GM21717 (cell line): ENCODE results near the gene PAIP2B.
A peak's percentile ranks its signal among the peaks of the same experiment; 100 is the strongest.
"Not testable (repeated sequence)": the region's sequence is repeated elsewhere in the genome, so short reads cannot be mapped to it uniquely, and the experiment has no call there.

ENCODE experiments used
- ATAC-seq: cut with Tn5 transposase; IDR thresholded peaks from one replicate; pipeline ENCODE4 v1.9.1; 2021; ENCODE audit warnings: mild to moderate bottlenecking, moderate library complexity; ENCODE audit not compliant: unreplicated experiment

The PAIP2B gene, protein sequence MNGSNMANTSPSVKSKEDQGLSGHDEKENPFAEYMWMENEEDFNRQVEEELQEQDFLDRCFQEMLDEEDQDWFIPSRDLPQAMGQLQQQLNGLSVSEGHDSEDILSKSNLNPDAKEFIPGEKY

DNA sequence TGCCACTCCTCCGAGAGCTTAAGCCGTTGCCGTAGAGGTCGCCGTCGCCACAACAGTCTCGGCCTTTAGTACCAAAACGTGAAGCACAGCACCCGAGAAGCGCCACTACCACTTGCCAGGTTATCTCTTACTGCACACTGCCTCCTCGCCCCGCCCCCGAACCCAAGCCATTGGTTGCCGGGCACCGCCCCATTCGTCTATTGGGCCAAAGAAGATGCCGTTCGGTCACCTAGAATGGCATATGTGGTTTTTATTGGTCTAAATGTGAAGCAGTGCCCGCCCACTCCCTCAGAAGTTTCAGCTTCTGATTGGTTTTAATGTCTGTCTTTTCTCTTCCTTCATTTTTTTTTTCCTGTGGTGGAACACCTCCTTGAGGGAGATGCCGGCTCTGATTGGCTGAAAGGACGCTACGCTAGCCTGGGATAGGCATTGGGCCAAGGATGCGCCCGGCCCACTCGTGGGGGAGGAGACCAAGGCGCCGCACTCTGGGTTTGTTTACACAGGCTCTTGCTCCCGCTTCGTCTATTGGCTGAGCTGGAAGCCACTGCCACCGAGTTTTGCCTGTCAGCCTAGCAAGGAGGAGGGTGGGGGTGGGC, at the start of gene PAIP2B:
TSS of gene PAIP2B (minus strand) at position 139 of the 596 bp plus-strand sequence. CDS start 24,514 bp downstream, outside the sequence.
- ATAC-seq = peak; percentile 97

DNA sequence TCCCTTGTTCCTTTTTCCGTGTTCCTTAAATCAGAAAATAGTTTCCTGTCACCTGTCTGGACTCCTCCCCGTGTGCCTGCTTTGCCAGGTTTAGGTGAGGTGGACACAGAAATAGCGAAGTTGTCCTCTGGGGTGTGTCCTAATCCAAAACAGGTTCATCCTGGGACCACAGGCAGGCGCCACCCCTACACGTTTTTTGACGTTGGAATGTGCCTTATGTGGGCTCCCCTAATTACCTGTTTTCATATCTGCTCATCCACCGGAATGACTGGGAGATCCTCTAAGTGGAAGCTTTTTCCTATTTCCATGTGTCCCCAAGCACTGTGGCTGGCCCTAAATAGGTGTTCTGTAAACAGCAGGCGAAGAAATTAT, 49.0 kb upstream of the PAIP2B start:
- no peak for ATAC-seq

DNA sequence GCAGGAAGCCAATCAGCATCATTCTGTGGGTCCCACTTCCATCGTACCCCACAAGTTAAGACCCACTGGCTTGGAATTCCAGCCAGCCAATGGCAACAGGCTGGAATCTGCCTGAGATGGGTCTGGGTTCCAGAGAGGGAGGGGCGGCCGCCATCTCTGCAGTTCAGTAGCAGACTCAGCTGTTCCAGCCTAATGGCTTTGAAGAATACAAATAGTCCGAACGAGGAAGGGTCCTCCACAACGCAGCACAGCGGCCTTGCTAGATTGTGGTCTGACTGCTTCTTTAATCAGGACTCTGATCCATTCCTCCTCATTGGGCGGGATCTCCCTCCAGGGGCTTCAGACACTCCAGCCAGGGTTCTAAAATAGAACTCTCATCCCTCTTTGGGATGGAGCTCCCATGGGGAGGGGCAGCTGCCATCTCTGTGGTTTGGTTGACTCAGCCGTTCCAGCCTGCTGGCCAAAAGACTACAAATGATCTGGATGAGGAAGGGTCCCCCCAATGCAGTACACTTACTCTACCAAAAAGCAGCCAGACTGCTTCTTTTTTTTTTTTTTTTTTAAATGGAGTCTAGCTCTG, 42.7 kb upstream of the PAIP2B start:
- ATAC-seq = no peak

DNA sequence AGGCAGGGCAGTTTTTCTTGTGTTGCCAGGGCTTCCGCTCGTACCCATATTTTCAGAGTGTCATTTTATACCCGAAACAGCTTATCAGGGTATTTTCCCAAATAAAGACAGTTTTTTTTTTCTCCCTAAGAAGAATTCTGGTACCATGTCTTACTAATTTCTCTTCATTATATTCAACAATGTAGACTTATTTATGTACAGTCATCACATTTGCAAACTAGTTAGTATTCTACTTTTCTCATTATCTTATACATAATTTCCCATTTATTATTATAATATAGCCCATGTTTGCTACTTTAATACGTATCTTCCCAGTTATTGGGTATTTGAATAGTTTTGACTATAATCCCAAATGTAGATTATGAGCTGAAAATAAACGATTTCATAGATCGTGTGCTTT, 36.5 kb upstream of the PAIP2B start:
- ATAC-seq = no peak

DNA sequence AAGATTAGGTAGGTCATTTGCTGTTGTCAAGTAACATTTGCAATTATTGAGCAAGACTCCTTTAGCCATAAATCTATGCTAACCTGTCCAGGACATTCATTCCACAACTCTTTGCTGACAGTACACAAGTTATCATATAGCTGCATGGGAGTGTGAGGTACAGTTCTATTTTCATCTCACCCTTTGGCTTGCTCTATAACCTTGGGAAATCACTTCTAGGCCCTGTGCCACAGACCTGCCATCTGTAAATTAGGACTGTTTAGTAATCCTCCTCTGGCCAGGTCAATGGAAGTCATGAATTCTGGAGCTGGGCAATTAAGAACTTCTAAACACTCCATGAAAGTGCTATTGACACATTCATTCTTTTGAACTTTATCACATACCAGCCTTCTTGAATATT, 34.6 kb upstream of the PAIP2B start:
- no peak for ATAC-seq

DNA sequence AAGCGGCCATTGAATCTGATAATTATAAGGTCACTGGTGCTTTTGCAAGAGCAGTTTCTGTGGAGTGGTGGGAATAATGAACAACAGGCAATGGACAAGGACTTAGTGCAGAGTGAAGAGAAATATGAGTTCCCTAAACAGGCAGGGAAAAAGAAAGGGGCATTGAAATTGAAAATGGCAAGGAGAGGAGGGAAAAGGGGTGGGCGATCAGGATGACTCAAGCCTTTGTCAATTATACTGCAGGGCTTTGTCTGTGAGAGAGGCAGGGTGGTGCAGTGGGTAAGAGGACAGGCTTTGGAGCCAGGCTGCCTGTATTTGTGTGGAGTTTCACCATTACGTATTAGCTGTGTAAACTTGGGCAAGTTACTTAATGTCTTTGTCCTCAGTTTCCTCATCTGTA, 29.5 kb upstream of the PAIP2B start:
- no peak for ATAC-seq

DNA sequence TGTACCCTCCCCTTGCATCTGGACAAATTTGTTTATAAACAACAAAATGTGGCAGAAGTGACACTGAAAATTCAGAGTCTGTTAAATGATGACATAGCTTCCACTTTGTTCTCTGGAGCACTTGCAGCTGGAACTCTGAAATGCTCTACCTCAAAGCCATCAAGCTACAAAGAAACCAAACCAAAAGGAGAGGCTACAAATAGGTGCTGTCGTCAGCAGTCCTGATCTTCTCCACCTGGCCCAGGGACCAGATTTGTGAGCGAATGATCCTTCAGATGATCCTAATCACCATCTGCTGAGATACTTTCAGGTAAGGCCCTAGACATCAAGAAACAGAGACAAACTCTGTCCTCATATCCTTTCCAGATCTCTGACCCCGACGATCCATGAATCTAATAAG, 27.9 kb upstream of the PAIP2B start:
- ATAC-seq = no peak

DNA sequence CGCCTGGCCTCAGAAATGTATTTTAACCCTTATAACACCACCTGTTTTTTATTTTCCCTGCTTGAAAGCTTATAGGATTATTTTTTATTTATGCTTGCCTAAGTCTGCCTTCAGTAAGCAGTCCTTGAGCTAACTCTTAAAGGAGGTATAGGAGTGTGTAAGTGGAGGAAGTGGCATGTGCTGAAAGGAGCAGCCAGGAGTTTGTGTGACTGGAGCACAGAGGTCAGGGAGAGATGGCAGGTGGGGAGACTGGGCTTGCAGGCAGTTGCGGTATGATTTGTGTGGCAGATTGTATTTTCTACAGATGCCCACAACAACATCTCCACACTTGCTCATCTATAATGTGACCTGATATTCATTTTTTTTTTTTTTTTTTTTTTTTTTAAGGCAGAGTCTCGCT, 27.2 kb upstream of the PAIP2B start:
- ATAC-seq = no peak

DNA sequence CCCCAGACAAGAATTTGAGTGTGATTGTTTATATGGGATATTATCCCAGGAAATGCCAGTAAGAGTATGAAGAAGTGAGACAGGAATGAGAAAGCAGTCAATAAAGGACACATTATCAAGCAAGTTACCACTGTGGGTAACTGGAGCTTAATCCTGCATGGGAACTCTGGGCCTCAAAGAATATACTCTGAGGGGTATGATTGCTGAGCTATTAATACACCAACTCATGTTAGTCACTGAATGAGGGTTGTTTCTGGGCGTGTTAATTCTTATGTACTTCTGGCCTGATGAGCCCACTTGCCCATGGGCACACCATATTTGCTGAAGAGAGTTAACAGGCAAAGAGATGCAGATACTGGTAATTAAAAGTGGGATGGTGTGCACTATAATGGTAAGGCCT, 26.6 kb upstream of the PAIP2B start:
- no peak for ATAC-seq

DNA sequence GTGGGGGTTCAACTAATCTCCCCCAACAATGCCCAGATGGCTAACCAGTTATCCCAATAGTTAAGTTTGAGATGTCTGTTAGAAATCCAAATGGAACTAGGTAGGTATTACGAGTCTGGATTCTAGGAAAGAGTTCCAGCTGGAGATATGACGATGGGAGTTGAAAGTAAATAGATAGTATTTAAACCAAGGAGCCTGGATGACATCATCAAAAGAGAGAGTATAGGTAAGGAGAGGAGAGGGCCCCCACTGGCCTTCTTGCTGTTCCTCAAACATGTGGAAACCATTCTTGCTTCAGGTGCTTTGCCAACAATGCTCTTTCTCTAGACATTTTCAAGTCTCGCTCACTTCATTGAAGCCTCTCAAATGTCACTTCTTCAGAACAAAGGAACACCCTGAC, 26.0 kb upstream of the PAIP2B start:
- no peak for ATAC-seq

DNA sequence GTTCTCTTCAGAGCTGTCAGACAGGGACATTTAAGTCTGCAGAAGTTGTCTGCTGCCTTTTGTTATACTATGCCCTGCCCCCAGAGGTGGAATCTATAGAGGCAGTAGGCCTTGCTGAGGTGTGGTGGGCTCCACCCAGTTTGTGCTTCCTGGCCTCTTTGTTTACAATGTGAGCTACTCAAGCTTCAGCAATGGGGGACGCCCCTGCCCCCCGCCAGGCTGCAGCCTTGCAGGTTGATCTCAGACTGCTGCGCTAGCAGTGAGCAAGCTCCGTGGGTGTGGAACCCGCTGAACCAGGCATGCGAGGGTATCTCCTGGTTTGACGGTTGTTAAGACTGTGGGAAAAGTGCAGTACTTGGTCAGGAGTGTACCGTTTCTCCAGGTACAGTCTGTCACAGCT, 24.0 kb upstream of the PAIP2B start:
- ATAC-seq = no peak

DNA sequence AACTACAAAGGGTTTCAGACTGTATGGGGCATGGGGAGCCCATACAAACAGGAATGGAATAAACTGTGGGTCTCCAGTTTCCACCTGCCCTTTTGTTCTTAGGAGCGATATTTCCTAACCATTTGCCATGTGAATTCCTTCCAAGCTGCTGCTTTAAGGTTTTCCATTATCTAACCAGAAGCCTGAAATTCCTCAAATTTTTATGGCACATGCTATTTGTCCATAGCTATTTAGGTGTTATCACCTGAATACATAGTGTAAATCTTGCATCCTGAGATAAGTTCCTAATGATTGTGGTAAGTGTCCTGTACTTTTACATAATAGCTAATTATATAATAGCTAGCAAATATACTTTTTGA, 17.4 kb upstream of the PAIP2B start:
- no peak for ATAC-seq

DNA sequence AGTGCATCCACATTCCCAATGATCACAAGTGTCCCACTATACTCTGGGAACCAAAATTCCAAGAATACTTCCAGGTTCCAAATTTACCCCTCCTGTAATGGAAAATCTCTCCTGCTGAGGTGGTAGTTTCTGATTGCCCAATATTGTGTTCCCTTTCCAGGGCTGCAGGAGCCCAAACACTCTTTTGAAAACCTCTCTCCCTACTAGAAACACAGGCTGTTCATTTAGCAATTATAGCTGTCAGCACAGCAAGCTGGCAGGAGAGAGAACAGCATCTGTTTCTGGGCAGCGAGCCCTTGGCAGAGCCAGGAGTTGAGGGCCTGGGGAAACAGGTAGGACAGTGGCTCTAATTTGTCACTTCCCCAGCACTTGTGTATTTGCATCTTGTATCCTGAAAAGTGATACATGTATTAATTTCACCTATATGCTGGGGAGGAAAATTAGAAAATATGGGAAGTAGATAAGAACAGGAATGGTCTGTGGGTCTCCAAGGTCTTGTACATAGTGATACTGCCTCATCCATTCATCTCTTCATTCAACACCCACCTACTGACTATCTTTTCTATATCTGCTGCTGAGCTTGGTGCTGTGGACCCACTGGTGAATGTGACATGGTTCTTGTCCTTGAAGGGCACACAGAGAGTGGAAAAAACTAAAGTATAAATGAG, 16.9 kb upstream of the PAIP2B start:
- no peak for ATAC-seq

DNA sequence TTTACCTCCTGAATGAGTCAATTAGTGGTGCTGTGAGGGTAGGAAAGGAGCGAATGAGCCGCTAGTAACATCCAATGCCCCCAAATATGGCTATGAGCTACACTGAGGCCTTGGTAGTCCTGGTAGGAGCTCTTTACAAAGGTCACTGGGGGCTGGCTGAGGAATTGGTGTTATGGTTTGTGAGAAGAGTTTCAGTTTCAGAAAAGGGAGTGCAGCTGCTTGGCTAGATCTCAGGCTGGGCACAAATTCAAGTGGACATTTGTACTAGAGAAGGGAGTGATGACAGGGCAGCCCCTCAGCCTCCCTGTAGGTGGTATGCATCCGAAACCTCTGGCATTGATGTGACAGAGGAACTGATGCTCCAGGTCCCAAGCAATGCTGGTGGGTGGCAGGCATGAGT, 13.9 kb upstream of the PAIP2B start:
- ATAC-seq = no peak

DNA sequence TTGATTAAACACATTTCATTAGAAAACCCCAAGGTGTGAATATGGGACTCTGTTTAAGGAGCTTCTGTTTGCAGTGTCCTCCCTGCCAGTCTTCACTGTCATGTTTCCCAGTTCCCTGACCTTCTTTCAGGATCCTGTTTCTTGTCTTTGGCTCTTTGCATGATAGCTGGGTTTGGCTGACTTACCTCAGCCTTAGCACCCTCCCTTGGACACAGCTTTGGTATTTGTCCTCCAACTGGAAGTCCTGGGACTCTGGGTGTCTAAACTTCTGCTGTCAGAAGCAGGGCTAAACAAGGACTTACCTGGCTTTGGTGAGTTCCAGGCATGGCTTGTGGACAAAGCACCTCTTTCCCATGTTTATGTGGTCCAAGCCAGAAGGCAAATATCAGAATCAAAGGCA, 11.2 kb upstream of the PAIP2B start:
- ATAC-seq = no peak

DNA sequence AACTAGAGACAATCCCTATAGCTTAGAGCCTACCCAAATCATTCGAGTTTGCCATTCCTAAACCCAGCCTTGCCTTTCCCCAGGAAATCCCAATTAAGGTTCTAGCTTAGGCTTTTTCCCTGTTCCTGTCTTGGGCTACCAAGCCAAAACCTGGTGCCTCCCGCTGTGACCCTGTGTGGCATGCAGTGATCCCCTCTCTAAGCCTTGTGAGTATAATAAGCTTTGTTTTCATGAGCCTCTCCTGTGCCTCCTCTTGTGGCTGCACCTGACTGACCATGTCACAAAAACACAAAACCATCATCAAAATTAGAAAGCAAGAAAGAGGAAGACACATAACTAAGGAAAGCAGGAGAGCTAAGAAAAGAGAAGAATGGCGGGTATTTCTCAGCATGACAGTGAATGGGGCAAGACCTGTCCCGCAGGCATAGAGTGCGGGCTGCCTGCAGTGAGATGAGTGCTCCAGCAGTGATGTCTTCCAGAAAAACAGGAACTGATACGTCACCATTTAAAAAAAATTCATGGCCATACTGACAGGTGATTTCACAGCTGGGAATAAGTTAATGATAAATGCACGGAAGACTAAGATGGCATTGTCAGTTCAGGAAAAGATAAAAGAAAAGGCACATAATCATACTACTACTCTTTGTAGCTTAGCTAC, 9.2 kb upstream of the PAIP2B start:
- ATAC-seq = no peak

DNA sequence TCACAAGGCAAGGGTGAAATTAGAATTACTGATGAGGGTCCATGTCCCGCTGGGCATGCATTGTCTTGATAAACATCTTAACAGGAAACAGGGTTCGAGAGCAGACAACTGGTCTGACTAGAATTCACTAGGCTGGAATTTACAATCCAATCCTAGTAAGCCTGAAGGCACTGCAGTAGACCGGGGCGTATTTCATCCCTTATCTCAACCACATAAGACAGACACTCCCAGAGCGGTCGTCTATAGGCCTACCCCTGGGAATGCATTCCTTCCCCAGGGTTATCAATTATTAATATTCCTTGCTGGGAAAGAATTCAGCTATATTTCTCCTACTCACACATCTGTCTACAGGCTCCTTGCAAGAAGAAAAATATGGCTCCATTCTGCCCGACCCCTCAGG, 6.2 kb upstream of the PAIP2B start:
- ATAC-seq = not testable (repeated sequence)

DNA sequence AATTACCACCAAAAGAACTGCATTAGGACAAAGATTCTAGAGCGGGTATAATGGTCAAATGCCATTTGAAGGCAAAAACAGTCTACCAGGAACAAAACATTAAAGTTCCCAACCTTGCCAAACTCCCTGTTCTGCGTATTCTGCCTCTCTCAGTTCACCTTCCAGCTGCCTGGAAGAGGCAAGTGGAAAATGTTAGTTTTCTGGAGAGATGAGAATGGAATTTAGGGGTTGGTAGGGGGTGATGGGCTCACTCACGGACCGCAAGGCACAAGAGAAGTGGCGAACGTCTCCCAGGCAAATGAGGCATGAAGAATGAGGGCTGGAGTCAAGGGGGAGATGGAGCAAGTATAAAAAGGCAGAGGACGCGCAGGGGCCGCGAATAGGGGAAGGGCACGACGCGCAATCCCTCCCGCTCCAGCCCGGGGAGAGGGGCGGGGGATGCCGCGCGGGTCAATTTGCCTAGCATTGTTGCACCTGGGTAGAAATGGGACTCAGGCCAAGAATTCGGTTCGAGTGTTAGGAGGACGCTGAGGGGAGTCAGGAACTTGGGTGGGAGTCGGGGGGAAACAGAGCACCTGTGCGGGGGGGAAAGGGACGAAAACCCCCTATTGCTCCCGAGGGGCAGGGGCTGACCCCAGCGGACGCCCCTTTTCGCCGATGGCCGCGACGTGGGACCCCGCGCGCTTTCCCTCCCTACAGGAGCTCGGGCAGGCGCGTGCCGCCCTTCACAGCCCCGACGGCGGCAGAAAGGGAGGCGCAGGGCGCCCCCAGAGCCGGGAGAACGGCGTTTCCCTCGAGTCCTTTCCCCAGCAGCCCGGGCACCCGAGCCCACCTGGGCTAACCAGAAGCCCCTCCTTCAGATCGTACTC, 573 bp downstream of the PAIP2B start:
- peak; percentile 17 for ATAC-seq

DNA sequence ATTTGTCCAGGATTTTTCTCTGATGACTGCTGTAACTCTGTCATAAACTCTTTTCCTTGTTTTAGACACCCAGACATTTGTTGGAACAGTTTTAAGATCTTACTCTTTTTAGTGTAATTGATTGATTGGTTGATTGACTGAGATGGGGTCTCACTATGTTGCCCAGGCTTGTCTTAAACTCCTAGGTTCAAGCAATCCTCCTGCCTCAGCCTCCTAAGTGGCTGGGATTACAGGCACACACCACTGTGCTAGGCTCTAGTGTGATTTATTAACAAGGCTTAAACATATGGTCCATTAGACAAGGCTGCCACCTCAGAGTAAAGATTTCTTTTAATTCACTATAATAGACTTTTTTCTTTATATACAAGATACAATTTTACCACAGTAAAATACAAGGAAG, 2.0 kb downstream of the PAIP2B start:
- no peak for ATAC-seq

DNA sequence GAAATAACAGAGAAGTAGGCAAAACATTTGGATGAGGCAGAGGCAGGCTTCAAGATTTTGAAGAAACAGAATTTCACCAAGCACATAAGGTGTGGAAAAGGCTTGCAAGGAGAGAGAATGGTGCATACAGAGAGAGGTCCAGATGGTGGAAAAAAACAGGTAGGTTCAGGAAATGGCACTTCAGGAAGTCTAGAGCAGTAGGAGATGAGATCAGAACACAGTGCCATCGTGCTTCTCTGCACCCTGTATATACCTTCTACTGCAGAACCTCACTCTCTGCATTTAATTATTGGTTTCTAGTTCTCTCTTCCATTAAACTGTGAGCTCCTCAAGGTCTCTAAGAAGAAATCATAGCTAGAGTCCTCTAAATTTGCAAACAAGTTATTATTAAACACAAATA, 2.4 kb downstream of the PAIP2B start:
- ATAC-seq = no peak

DNA sequence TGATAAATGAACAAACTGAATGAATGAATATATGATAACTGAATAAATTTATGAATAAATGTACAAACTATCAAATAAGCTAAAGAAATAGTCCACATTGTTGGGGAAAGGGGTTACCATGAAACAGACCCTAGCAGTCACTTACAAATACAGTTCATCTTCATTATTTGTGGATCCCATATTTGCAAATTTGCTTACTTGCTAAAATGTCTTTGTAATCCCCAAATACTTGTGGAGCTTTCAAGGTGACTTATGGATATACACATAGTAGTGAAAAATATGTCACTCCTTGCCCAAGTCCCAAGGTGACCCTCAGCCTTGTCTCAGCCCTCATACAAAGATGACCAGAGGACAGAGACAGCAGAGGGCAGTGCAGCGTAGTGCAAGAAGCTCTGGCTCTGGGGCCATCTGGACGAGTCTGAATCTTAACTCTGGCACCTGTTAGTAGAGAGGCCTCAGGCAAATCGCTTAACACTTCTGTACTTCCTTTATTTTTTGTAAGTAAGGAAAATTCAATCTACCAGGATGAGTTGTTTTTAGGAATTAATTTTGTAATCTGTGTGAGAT, 3.1 kb downstream of the PAIP2B start:
- ATAC-seq = no peak
